ENCODE measurements around the gene PKP4.

GRCh38 chr2:158458617-158458920 is 1.8 kb downstream of the PKP4 start:
- TF ChIP-seq CTCF (conservative IDR thresholded peaks at IDR 0.05; ENCODE audit: low read depth, low read length) (no peak), EZH2phosphoT487 (IDR thresholded peaks at IDR 0.05; ENCODE audit: borderline replicate concordance, low read length) (no peak), EZH2 (IDR thresholded peaks at IDR 0.05; ENCODE audit: low read length, unreplicated experiment) (no peak)
